CD4-positive, alpha-beta T cell treated with Interleukin-6 at 100 ng/mL for 8 hours (primary cell): ENCODE data around the gene GRM7.

Experiments used
- DNase-seq: peaks from one replicate; pipeline ENCODE4 v3.0.0-alpha.2; 2020; ENCODE audit warnings: mixed read lengths, low spot score

Gene GRM7

DNA sequence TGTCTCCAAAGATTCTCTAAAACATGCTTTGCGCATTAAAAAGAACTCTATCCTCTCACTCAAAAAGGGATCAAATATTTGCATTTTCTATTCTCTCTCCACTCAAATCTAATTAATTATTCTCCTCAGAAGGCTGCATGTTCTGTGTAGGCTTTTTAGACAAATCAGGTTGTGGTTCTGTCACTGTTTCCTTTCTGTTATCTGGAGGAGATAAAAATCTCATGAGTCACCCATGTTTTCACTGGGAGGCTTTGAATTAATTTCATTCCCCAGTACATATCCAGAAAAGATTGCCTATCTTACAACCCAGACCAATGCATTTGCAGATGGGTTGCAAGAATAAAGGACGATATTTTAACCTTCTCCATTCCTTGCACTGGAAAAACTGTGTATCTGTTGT lies 446.5 kb downstream of the GRM7 start:
- DNase-seq: no peak

DNA sequence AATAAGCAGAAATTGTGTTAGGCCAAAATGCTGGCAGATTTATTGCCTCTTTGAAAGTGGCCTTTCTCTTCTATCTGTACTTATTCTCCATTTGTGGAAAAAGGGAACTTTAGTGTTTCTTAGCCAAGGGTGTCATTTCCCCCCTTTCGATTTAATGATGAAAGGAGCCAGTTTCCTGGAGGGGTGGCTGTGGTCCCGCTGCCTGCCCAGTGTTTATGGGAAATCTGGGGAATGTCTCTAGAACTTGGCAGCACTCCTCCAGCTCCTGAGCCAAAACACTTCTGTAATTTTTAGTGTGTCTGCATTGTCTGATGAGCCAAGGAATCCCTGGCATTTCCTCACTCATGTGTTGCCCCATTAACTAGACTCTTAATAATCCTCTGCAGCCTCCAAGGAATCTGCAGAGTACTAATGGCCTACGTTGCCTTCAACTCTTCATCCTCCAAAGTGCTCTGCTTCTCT lies 448.8 kb downstream of the GRM7 start:
- no peak for DNase-seq

DNA sequence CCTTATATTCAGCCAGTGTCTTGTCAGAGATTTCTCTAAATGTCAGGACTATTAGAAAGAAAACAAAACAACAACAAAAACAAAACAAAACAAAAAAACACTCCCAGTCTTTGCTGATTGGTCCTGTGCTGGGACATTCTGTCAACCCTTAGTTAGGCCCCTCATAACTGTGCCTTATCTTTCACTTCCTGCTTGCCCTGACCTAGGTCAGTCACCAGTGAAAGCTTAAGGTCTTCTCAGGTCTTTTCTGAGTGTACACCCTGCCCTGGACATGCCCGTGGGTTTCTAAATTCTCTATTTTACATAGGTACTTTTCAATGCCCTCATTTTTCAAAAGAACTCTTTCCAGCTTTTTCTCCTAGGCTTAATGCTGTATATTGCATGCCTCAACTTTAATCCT lies 454.1 kb downstream of the GRM7 start:
- no peak for DNase-seq

- DNase-seq: no peak
Observed at GRCh38 chr3:7322957-7323669, 462.2 kb downstream of the GRM7 start.

GRCh38 chr3:7328339-7328738 lies 467.4 kb downstream of the GRM7 start:
- DNase-seq: no peak

GRCh38 chr3:7332696-7333095 lies 471.8 kb downstream of the GRM7 start:
- DNase-seq: no peak

DNA sequence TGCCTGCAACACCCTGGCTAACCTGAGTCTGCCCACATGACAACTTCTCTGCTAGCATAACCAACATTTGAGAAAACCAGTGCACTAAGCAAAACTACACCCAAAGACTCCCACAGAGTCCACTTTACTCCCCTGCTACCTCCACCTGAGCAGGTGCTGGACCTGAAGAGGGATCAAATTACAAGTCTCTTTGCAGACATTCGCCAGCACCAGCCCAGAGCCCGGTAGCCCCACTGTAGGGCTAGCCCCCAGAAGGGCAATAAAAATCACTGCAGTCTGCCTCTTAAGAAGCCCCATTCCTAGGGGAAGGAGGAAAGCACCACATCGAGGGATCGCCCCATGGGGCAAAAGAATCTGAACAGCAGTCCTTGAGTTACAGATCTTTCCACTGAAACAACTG lies 472.2 kb downstream of the GRM7 start:
- no peak for DNase-seq

GRCh38 chr3:7340795-7341194 lies 479.9 kb downstream of the GRM7 start:
- no peak for DNase-seq

GRCh38 chr3:7346364-7346763 lies 485.4 kb downstream of the GRM7 start:
- no peak for DNase-seq

GRCh38 chr3:7357101-7357500 lies 496.2 kb downstream of the GRM7 start:
- DNase-seq: no peak

- DNase-seq: no peak
Observed at GRCh38 chr3:7367968-7368367, 507.1 kb downstream of the GRM7 start.

DNA sequence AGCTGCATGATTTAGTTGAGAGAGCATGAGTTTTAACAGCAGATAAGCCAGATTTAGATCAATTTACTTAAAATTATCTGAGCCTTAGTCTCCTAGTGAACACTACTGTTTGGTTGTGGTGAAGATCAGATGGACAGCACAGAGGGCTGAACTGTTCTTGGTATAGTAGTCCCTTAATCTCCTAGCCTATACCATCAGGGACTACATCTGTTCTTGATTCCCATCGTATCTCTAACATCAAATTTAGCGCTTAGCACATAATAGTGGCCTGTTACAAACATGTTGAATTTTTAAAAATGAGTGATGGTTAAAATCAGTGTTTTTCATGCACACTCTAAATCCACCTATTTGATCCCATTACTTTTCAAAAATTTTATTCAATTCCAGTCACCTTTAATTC lies 507.7 kb downstream of the GRM7 start:
- DNase-seq: no peak

DNA sequence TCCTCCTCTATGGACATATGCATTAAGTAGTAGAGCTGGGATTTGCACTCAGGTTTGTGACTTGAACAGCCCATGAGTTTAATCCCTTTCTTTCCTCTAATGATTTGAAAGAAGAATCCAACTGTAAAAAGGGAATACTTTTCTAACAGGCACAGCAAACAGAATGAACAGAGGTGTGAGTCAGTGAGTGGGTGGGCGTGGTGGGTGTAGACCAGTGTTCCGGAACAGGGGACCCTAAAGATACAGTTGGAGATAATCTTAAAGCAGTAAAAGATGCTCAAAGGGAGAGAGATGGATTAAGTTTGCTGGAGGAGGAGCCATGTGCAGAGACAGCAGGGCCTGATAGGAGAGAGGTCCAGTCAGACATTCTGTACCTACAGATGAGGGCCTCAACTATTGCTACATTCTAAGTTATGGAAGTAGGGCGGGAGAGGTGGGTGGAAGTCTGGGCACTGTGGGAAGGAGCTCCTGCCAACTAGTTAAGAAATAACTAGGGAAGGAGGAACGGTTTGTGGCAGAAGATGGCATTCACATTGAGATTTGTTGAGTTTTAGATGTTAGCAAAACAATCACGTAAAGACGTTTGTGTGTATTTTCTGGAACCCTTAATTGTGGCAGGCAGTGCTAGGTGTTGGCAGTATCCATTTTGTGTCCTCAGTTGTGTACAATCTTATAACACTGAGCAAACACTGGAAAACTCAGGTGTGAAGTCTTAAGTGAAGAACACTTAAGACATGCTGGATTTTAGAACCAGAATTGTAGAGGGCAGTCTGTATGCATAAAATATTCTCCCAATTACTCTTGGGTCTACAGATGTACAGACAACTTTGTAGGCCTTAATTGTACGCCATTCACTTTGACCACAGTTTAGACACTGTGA lies 511.0 kb downstream of the GRM7 start:
- DNase-seq: no peak

DNA sequence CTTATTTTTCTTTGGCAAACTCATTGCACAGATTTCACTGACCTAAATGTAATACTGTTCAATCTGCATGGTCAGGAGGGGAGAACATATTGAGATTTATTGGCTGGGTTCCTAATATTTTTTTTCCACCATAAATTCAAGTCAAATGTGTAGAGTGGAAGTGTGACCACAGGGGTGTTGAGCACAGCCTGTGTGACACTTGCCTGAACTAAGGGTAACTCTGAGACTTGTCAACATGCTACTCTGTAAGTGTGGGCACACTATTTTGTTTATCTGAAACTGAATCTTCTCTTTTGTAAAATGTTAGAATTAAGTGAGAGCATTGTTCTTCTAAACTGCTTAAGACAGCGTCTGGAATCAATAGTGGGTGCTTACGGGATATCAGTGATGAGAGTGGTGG lies 516.2 kb downstream of the GRM7 start:
- DNase-seq: no peak

GRCh38 chr3:7381741-7382140 lies 520.8 kb downstream of the GRM7 start:
- no peak for DNase-seq

DNA sequence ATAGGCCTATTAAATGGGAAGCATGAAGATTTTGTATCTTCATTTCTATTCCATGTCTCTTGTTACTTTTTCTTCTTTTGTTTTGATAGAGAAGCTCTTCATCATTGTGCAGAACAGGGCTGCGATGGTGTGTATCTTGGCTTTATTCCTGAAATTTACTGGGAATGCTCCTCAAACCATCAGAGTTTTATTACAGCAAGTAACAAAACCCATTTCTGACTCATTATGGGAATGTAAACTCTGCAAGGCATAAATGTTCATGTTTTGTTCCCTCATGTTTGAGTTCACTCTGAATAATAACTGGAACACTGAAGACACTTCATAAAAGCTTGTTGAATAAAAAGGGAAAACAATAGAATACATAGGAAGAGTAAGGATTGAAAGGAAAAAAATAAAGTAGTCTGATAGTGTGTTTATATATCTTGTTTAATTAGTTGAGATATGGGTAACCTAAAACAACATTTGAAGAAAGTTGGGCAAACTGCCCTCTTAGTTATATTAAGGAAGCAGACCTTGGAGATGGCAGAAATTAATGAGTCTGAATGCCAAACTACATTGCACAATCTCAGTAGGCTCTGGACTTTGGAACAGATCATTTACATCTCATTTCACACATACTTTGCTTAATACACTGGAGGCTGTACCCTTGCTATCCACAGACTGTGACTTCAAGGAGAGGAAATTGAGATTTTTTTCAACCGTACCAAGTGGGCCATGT lies 521.5 kb downstream of the GRM7 start:
- no peak for DNase-seq

DNA sequence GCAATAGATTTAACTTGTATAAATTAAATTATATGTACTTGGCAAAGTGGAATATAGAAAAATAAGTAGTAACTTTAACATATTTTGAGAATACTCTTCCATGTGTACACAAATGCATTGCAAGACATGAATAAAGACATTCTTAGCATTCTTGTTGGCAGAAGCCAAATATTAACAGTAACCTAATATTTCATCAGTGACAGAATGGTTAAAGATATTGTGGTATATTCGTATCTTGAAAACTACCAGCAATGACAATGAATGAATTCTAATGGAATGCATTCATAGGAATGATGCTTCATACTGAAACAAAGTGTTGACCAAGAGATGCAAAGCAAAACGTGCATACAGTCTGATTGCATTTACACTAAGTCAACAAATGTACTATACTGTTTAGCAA lies 524.7 kb downstream of the GRM7 start:
- no peak for DNase-seq

DNA sequence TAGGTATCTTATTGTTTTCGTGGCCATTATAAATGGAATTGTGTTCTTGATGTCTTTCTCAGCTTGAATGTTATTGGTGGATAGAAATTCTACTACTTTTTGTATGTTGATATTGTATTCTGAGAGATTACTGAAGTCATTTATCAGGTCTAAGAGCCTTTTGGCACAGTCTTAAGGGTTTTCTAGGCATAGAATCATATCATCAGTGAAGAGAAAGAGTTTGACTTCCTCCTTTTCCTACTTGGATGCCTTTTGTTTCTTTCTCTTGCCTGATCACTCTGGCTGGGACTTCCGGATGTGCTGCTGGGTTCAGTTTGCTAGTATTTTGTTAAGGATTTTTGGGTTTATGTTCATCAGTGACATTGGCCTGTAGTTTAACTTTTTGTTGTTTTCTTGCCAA lies 527.1 kb downstream of the GRM7 start:
- no peak for DNase-seq

GRCh38 chr3:7392206-7392605 lies 531.3 kb downstream of the GRM7 start:
- DNase-seq: no peak

DNA sequence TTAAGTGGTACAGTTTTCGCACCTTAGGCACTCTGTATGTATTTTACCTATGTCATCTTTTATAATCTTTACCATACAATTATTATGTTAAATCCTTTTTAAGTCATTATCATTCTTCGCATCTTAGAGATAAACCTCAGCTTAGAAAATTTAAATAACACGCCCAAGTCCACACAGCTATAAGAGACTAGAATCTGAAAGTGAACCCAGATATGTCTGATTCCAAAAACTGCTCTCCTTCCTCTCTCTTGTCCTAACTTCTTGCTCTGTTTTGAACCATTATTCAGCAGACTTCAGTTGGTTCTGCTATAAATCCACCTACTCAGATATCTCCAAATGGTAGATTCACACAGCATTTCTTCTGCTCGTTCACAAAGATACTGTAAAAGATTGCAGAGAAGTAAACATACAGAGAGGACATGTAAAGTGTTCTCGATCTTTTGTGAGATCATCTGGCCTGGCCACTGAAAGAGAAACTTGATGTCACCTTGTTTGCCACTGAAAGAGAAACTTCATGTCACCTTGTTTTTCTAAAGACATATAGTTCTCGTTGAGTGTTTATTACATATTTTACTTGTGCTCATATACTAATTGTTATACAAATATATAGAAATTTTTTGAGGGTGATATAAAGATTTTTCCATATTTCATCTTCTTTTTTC lies 533.2 kb downstream of the GRM7 start:
- no peak for DNase-seq

- DNase-seq: no peak
Observed at GRCh38 chr3:7396534-7396933, 535.6 kb downstream of the GRM7 start.

- no peak for DNase-seq
Observed at GRCh38 chr3:7397097-7397496, 536.2 kb downstream of the GRM7 start.
